ENCODE results near the gene PLXDC2.

PLXDC2 gene

GRCh38 chr10:20215547-20216152 lies 399.4 kb downstream of the PLXDC2 start:
- H3K4me3 Mint-ChIP-seq: no peak overlapping the region
- no peaks in the 10 kb centered on the region for H3K36me3 Mint-ChIP-seq
- no peak overlapping the region for H3K27ac Mint-ChIP-seq

DNA sequence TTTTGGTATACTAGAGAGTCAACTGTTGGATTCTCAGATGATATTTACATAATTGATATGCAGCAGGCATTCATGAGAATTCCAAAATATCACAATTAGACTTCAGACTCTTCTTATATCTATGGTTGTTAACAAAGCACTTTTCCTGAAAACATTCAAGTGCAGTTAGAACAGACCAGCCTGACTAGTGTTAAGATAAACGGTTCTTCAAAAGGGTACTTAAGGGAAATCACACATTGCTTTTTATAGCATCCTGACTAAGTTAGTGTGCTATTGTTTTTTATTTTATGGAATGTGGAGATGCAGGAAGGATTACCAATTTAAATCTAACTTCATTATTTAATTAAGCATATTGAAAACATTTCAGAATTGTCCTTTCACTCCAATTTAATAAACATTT lies 405.1 kb downstream of the PLXDC2 start:
- H3K27me3 Mint-ChIP-seq: no peaks in the 10 kb centered on the region
- H3K4me3 Mint-ChIP-seq: no peak overlapping the region
- no peaks in the 10 kb centered on the region for H3K36me3 Mint-ChIP-seq
- no peak for DNase-seq
- no peak overlapping the region for H3K27ac Mint-ChIP-seq
- CTCF ChIA-PET: no interaction called here
- no peaks in the 10 kb centered on the region for H3K4me1 Mint-ChIP-seq
- peaks cover 3% of the 10 kb centered on the region for H3K9me3 Mint-ChIP-seq

More at GRCh38 chr10:20215547-20216152, 399.4 kb downstream of the PLXDC2 start:
- CTCF ChIA-PET: no interaction called here
- H3K9me3 Mint-ChIP-seq: peaks cover 3% of the 10 kb centered on the region
- no peaks in the 10 kb centered on the region for H3K27me3 Mint-ChIP-seq
- no peaks in the 10 kb centered on the region for H3K4me1 Mint-ChIP-seq
- no peak for DNase-seq

- Mint-ChIP-seq H3K36me3 (no peaks in the 10 kb centered on the region), H3K4me3 (no peak overlapping the region), H3K27ac (no peak overlapping the region), H3K27me3 (no peaks in the 10 kb centered on the region), H3K9me3 (peaks cover 11% of the 10 kb centered on the region), H3K4me1 (no peaks in the 10 kb centered on the region)
- CTCF ChIA-PET: no interaction called here
- no peak for DNase-seq
Observed at GRCh38 chr10:20228729-20229128, 412.5 kb downstream of the PLXDC2 start.

GRCh38 chr10:20232079-20232705 lies 416.0 kb downstream of the PLXDC2 start:
- Mint-ChIP-seq H3K4me1 (no peaks in the 10 kb centered on the region), H3K36me3 (no peaks in the 10 kb centered on the region), H3K27ac (no peak overlapping the region), H3K4me3 (no peak overlapping the region), H3K27me3 (no peaks in the 10 kb centered on the region), H3K9me3 (peaks cover 8% of the 10 kb centered on the region)
- CTCF ChIA-PET: no interaction called here
- DNase-seq: no peak

GRCh38 chr10:20233423-20233822 lies 417.2 kb downstream of the PLXDC2 start:
- H3K9me3 Mint-ChIP-seq: peaks cover 2% of the 10 kb centered on the region

GRCh38 chr10:20234579-20234978 lies 418.3 kb downstream of the PLXDC2 start:
- Mint-ChIP-seq H3K27me3 (no peaks in the 10 kb centered on the region), H3K27ac (no peak overlapping the region), H3K4me1 (no peaks in the 10 kb centered on the region), H3K9me3 (peaks cover 2% of the 10 kb centered on the region), H3K36me3 (no peaks in the 10 kb centered on the region), H3K4me3 (no peak overlapping the region)
- no peak for DNase-seq
- CTCF ChIA-PET: no interaction called here

More at GRCh38 chr10:20233423-20233822, 417.2 kb downstream of the PLXDC2 start:
- no peaks in the 10 kb centered on the region for H3K27me3 Mint-ChIP-seq
- no peaks in the 10 kb centered on the region for H3K36me3 Mint-ChIP-seq
- no peak overlapping the region for H3K4me3 Mint-ChIP-seq
- DNase-seq: no peak
- no peak overlapping the region for H3K27ac Mint-ChIP-seq
- H3K4me1 Mint-ChIP-seq: no peaks in the 10 kb centered on the region
- CTCF ChIA-PET: no interaction called here

DNA sequence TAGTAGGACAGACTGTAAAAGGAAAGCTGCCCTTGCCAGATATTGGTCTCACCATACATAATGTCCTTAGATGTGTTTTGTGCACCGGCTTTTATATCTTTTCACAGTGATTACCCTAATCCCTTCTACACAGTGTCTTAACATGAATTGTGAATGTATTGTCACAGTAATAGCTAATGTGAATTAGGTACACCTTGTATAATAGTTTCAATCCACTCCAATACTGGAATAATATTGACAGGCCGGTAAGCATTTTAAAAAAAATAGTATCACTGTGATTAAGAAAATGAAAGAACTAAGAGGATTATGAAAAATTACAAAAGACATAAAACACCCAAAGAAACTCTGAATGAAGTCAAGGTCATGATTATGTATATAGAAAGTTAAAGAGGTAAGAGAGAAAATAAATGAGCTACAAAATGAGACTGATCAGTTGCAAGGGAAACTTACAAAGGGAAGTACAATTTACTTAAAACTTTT lies 420.9 kb downstream of the PLXDC2 start:
- DNase-seq: no peak
- no peak overlapping the region for H3K27ac Mint-ChIP-seq
- H3K4me3 Mint-ChIP-seq: no peak overlapping the region
- CTCF ChIA-PET: no interaction called here
- no peaks in the 10 kb centered on the region for H3K4me1 Mint-ChIP-seq
- no peaks in the 10 kb centered on the region for H3K36me3 Mint-ChIP-seq
- H3K27me3 Mint-ChIP-seq: no peaks in the 10 kb centered on the region
- peaks cover 4% of the 10 kb centered on the region for H3K9me3 Mint-ChIP-seq

GRCh38 chr10:20237586-20237985 lies 421.4 kb downstream of the PLXDC2 start:
- Mint-ChIP-seq H3K9me3 (peaks cover 2% of the 10 kb centered on the region), H3K27me3 (no peaks in the 10 kb centered on the region), H3K36me3 (no peaks in the 10 kb centered on the region), H3K4me1 (no peaks in the 10 kb centered on the region), H3K4me3 (no peak overlapping the region), H3K27ac (no peak overlapping the region)
- no peak for DNase-seq
- CTCF ChIA-PET: no interaction called here

- Mint-ChIP-seq H3K27me3 (no peaks in the 10 kb centered on the region), H3K9me3 (peaks cover 6% of the 10 kb centered on the region), H3K27ac (no peak overlapping the region), H3K4me1 (no peaks in the 10 kb centered on the region), H3K4me3 (no peak overlapping the region), H3K36me3 (no peaks in the 10 kb centered on the region)
- CTCF ChIA-PET: no interaction called here
- DNase-seq: no peak
Observed at GRCh38 chr10:20240643-20241042, 424.4 kb downstream of the PLXDC2 start.

DNA sequence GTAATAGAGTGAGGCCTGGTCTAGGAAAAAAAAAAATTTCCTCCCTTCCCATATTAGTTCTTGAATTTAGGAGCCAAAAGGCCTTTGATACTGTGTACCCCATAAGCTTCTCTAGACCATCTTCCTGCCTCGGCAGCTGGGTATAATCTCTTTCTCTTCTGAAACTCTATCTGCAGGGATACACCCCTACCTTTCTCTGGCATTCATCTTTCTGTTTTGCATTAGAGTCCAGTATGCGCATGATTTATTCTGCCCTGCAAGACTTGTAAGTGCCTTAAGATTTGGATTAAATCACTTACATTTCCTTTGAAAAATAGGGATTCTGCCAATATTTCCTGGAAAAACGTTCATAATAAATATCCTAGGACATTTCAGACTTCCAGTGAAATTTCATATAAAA lies 431.2 kb downstream of the PLXDC2 start:
- CTCF ChIA-PET: no interaction called here
- Mint-ChIP-seq H3K36me3 (no peaks in the 10 kb centered on the region), H3K9me3 (peaks cover 10% of the 10 kb centered on the region), H3K27ac (no peak overlapping the region), H3K4me1 (no peaks in the 10 kb centered on the region), H3K4me3 (no peak overlapping the region), H3K27me3 (no peaks in the 10 kb centered on the region)
- DNase-seq: no peak

DNA sequence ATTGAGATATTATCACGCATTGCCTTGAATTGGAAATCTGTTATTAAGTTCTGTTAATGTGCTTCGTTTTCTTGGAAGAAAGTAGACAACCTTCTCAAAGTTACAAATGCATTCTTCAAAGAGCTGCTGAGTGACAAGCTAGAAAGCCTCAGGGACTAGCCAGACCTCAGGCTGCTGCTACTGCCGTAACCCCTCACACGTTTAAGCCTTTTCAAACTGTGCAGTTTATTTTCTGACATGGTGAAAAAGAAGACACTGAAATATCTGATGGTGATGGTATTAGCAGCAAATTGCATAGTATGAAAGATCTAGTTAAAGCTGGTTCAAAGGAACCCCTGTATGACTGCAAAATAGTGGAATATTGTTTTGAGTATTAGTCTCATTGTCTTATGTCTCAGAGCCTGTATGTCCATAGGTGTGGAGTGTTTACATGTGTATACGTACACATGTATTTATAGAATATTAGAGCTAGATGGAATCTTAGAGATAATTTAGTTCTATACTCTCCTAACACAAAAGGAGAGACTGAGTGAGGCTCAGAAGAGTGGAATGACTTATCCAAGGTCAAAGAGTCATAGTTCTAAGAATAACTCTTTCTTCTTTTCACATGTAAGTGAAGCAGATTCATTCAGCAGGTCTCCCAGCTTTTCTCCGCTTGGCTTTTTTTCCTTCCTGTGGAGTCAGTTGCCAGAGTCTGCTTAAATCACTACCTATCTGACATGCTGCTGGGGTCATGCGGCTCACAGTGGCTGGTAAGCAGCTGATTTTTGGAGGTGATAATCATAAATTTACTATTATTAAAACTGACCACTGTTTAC lies 431.9 kb downstream of the PLXDC2 start:
- no peaks in the 10 kb centered on the region for H3K4me1 Mint-ChIP-seq
- no peak for DNase-seq
- no peak overlapping the region for H3K4me3 Mint-ChIP-seq
- H3K27me3 Mint-ChIP-seq: no peaks in the 10 kb centered on the region
- no peaks in the 10 kb centered on the region for H3K36me3 Mint-ChIP-seq
- H3K9me3 Mint-ChIP-seq: peaks cover 10% of the 10 kb centered on the region
- no peak overlapping the region for H3K27ac Mint-ChIP-seq
- CTCF ChIA-PET: no interaction called here

- no peak for DNase-seq
- CTCF ChIA-PET: no interaction called here
- Mint-ChIP-seq H3K36me3 (no peaks in the 10 kb centered on the region), H3K4me3 (no peak overlapping the region), H3K9me3 (peaks cover 2% of the 10 kb centered on the region), H3K27me3 (no peaks in the 10 kb centered on the region), H3K4me1 (no peaks in the 10 kb centered on the region), H3K27ac (no peak overlapping the region)
Observed at GRCh38 chr10:20254078-20254477, 437.8 kb downstream of the PLXDC2 start.

DNA sequence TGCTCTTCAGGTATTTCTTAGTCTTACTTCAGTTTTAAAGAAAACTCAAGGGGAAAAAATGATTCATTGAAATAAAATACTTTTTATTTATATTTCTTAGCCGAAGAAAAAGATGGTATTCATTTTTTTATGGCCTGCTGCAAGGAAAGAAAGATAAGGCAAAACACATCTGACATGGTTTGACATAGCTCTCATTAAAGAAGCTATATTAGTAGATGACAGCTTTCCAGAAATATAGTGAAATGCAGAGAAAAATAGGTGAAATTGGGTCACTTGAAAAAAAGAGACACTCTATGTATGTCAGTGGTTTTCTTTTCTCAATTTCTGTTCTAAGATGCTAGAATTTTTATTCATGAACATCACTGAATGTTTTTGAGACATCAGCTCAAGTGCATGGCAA lies 438.3 kb downstream of the PLXDC2 start:
- no peak overlapping the region for H3K27ac Mint-ChIP-seq
- H3K36me3 Mint-ChIP-seq: no peaks in the 10 kb centered on the region
- H3K4me1 Mint-ChIP-seq: no peaks in the 10 kb centered on the region
- H3K9me3 Mint-ChIP-seq: peaks cover 2% of the 10 kb centered on the region
- CTCF ChIA-PET: no interaction called here
- no peak for DNase-seq
- no peak overlapping the region for H3K4me3 Mint-ChIP-seq
- no peaks in the 10 kb centered on the region for H3K27me3 Mint-ChIP-seq

DNA sequence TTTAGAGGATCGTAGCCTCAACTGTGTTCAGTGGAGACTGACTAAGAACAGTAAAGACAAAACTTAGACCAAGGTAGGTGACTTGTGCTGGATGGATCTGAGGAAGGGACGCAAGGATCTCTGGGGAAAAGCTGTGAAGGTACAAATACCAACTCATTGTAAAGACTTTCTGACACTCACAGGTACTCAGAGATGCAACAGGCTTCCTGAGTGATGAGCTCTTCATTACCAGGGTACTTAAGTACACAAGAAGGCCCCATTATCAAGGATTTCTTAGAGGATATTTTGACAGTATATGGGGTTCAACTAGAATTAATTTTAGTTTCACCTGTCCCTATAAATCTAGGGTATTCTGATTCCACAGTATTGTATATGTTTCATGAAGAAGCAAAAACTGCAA lies 440.7 kb downstream of the PLXDC2 start:
- CTCF ChIA-PET: no interaction called here
- Mint-ChIP-seq H3K9me3 (peaks cover 5% of the 10 kb centered on the region), H3K36me3 (no peaks in the 10 kb centered on the region), H3K27ac (no peak overlapping the region), H3K4me3 (no peak overlapping the region), H3K4me1 (no peaks in the 10 kb centered on the region), H3K27me3 (no peaks in the 10 kb centered on the region)
- DNase-seq: no peak

- no peaks in the 10 kb centered on the region for H3K4me1 Mint-ChIP-seq
- H3K36me3 Mint-ChIP-seq: no peaks in the 10 kb centered on the region
- CTCF ChIA-PET: no interaction called here
- no peak overlapping the region for H3K27ac Mint-ChIP-seq
- H3K4me3 Mint-ChIP-seq: no peak overlapping the region
- DNase-seq: no peak
- H3K9me3 Mint-ChIP-seq: peaks cover 6% of the 10 kb centered on the region
- H3K27me3 Mint-ChIP-seq: no peaks in the 10 kb centered on the region
Observed at GRCh38 chr10:20257422-20257821, 441.2 kb downstream of the PLXDC2 start.

Data from activated naive CD4-positive, alpha-beta T cell treated with anti-CD3 and anti-CD28 coated beads, Interleukin-2, amount 10 ng/mL, durations not matched to agents 7 days and 5 days (primary cell).